Measurements from ENCODE around the gene RTEL1. TPM values are rescaled to one million over a fixed set of nuclear protein-coding genes. Genes with fewer than 3 reads are reported as not detected.
A peak's percentile ranks its signal among the peaks of the same experiment; 100 is the strongest.

RTEL1 gene
- total RNA-seq, result 100 to 1,000 TPM in 1 of 2 donors, 10 to 100 TPM in 1; 37.8 to 114 TPM

- peaks cover 18% of the 10 kb centered on the region for H3K36me3 ChIP-seq
Observed at GRCh38 chr20:63657937-63658748, at the start of gene RTEL1. Gene RTEL1 (plus strand): TSS chr20:63658312. CDS start chr20:63659403, 1,091 bp downstream.

GRCh38 chr20:63610581-63611435, 47.3 kb upstream of the RTEL1 start:
- ATAC-seq (ENCODE audit: insufficient number of reproducible peaks, low FRiP score, low read depth) (no peak), DNase-seq (ENCODE audit: low spot score) (no peak)
- no peak for TF ChIP-seq CTCF (IDR thresholded peaks at IDR 0.05)
- no peaks in the 10 kb centered on the region for H3K27me3 ChIP-seq (replicated peaks; ENCODE audit: insufficient read depth)
- no peaks in the 10 kb centered on the region for H3K9me3 ChIP-seq
- H3K4me3 ChIP-seq, result no peak overlapping the region
- H3K36me3 ChIP-seq, result no peaks in the 10 kb centered on the region
- no peaks in the 10 kb centered on the region for H3K4me1 ChIP-seq (ENCODE audit: control insufficient read depth in 1 of 2, low read depth in 2 of 2)
- H3K27ac ChIP-seq, result no peak overlapping the region

More at GRCh38 chr20:63657937-63658748, at the start of gene RTEL1:
- Histone ChIP-seq H3K9me3 (no peaks in the 10 kb centered on the region), H3K27me3 (replicated peaks; ENCODE audit: insufficient read depth) (no peaks in the 10 kb centered on the region), H3K4me3 (peak within 1 kb of the TSS; percentile 88), H3K27ac (peak within 1 kb of the TSS; percentile 79 to 84), H3K4me1 (ENCODE audit: control insufficient read depth in 1 of 2, low read depth in 2 of 2) (peaks cover 15 to 31% of the 10 kb centered on the region in 2 donors)
- no peak for TF ChIP-seq CTCF (IDR thresholded peaks at IDR 0.05)
- ATAC-seq (ENCODE audit: insufficient number of reproducible peaks, low FRiP score, low read depth), result peak; percentile 81
- DNase-seq (ENCODE audit: low spot score), result peak; percentile 60

GRCh38 chr20:63611646-63612045, 46.5 kb upstream of the RTEL1 start:
- H3K4me1 ChIP-seq (ENCODE audit: control insufficient read depth in 1 of 2, low read depth in 2 of 2), result no peaks in the 10 kb centered on the region
- no peak for DNase-seq (ENCODE audit: low spot score)
- no peak overlapping the region for H3K27ac ChIP-seq
- H3K4me3 ChIP-seq, result no peak overlapping the region
- TF ChIP-seq CTCF (IDR thresholded peaks at IDR 0.05), result no peak
- no peak for ATAC-seq (ENCODE audit: insufficient number of reproducible peaks, low FRiP score, low read depth)
- H3K27me3 ChIP-seq (replicated peaks; ENCODE audit: insufficient read depth), result no peaks in the 10 kb centered on the region
- H3K9me3 ChIP-seq, result no peaks in the 10 kb centered on the region
- H3K36me3 ChIP-seq, result peaks cover 6% of the 10 kb centered on the region

- Histone ChIP-seq H3K36me3 (peaks cover 12% of the 10 kb centered on the region), H3K4me3 (no peak overlapping the region), H3K27me3 (replicated peaks; ENCODE audit: insufficient read depth) (no peaks in the 10 kb centered on the region), H3K4me1 (ENCODE audit: control insufficient read depth in 1 of 2, low read depth in 2 of 2) (no peaks in the 10 kb centered on the region), H3K9me3 (no peaks in the 10 kb centered on the region), H3K27ac (no peak overlapping the region)
- ATAC-seq (ENCODE audit: insufficient number of reproducible peaks, low FRiP score, low read depth), result no peak
- no peak for TF ChIP-seq CTCF (IDR thresholded peaks at IDR 0.05)
- DNase-seq (ENCODE audit: low spot score), result no peak
Observed at GRCh38 chr20:63612276-63612931, 45.7 kb upstream of the RTEL1 start.

Data from thoracic aorta (tissue), 2 donors.